CD14-positive monocyte (primary cell): Measurements from ENCODE around the gene COA6. TPM values are rescaled to one million over a fixed set of nuclear protein-coding genes. Genes with fewer than 3 reads are reported as not detected.

Experiments
- DNase-seq, 3 donors: peaks; one replicate each; pipeline ENCODE4 v3.0.0-alpha.2; 2011 to 2022
- H2AFZ ChIP-seq: 2 replicates; pipeline ENCODE4 v1.6.0; 2012; ENCODE audit warnings: mild to moderate bottlenecking, low read depth, low read length, inconsistent platforms; ENCODE audit not compliant: insufficient read depth, poor library complexity, severe bottlenecking
- H3K27ac ChIP-seq, 2 donors: 1 replicate in 1 of 2; 2 replicates in 1 of 2; pipeline ENCODE4 v1.5.1; 2012 to 2013; ENCODE audit warnings: low read length in 2 of 2, control low read depth in 1 of 2, inconsistent platforms in 1 of 2, low read depth in 1 of 2, mild to moderate bottlenecking in 1 of 2
- H3K27me3 ChIP-seq, 2 donors: one replicate each; pipeline versions ENCODE4 v1.6.0 to v1.6.1; 2011 to 2013; ENCODE audit warnings: low read length in 2 of 2; ENCODE audit not compliant: control insufficient read depth in 2 of 2, insufficient read depth in 2 of 2
- H3K36me3 ChIP-seq, 2 donors: replicated peaks in 1 of 2; 1 replicate in 1 of 2; 2 replicates in 1 of 2; pipeline versions ENCODE4 v1.5.1 to v1.6.1; 2012 to 2013; ENCODE audit warnings: low read length in 2 of 2, control low read depth in 1 of 2, inconsistent platforms in 1 of 2, mild to moderate bottlenecking in 1 of 2; ENCODE audit not compliant: insufficient read depth in 2 of 2, control insufficient read depth in 1 of 2
- H3K4me1 ChIP-seq, 2 donors: 1 replicate in 1 of 2; 2 replicates in 1 of 2; pipeline versions ENCODE4 v1.5.1 to v1.6.1; 2012 to 2013; ENCODE audit warnings: low read length in 2 of 2, control low read depth in 1 of 2, inconsistent platforms in 1 of 2, mild to moderate bottlenecking in 1 of 2, moderate library complexity in 1 of 2; ENCODE audit not compliant: insufficient read depth in 2 of 2, control insufficient read depth in 1 of 2
- H3K4me2 ChIP-seq: replicated peaks from 2 replicates; pipeline ENCODE3; 2012; ENCODE audit warnings: low read length, moderate library complexity, mild to moderate bottlenecking; ENCODE audit not compliant: poor library complexity, severe bottlenecking; ENCODE audit errors: extremely low read depth
- H3K4me3 ChIP-seq, 3 experiments: fragments of 200-600 bp in 1 of 3; sonication (generic) in 1 of 3; replicated peaks in 1 of 3; 1 replicate in 2 of 3; 2 replicates in 1 of 3; pipeline ENCODE4 v1.5.1; 2011 to 2013; ENCODE audit warnings: low read length in 3 of 3, mild to moderate bottlenecking in 3 of 3, control low read depth in 2 of 3, low read depth in 2 of 3, inconsistent platforms in 1 of 3, moderate library complexity in 1 of 3
- H3K79me2 ChIP-seq: 2 replicates; pipeline ENCODE4 v1.6.0; 2012; ENCODE audit warnings: mild to moderate bottlenecking, control low read depth, inconsistent platforms, low read length, moderate library complexity; ENCODE audit not compliant: insufficient read depth
- H3K9ac ChIP-seq: 2 replicates; pipeline ENCODE4 v1.6.0; 2017; ENCODE audit warnings: low read length, mild to moderate bottlenecking; ENCODE audit not compliant: insufficient read depth, poor library complexity, severe bottlenecking
- H3K9me3 ChIP-seq, 2 donors: replicated peaks in 1 of 2; 1 replicate in 1 of 2; 2 replicates in 1 of 2; pipeline versions ENCODE4 v1.5.1 to v1.6.1; 2012 to 2013; ENCODE audit warnings: low read length in 2 of 2, control low read depth in 1 of 2; ENCODE audit not compliant: control insufficient read depth in 1 of 2, insufficient read depth in 1 of 2
- H4K20me1 ChIP-seq: 2 replicates; pipeline ENCODE4 v1.6.0; 2012; ENCODE audit warnings: mild to moderate bottlenecking, low read length, control low read depth, moderate library complexity; ENCODE audit not compliant: insufficient read depth
- H3K27ac Mint-ChIP-seq, 7 donors: one replicate each; pipeline ENCODE4 v1.8.0; 2020; ENCODE audit warnings: mild to moderate bottlenecking in 7 of 7, mixed read lengths in 7 of 7, moderate library complexity in 6 of 7, inconsistent platforms in 2 of 7
- H3K27me3 Mint-ChIP-seq, 3 donors: one replicate each; pipeline ENCODE4 v1.8.0; 2021 to 2022; ENCODE audit warnings: low read depth in 3 of 3, mild to moderate bottlenecking in 3 of 3, mixed read lengths in 3 of 3, moderate library complexity in 3 of 3, inconsistent platforms in 1 of 3
- H3K36me3 Mint-ChIP-seq, 2 donors: one replicate each; pipeline ENCODE4 v1.8.0; 2020; ENCODE audit warnings: mixed read lengths in 2 of 2, inconsistent platforms in 1 of 2, mild to moderate bottlenecking in 1 of 2
- H3K4me1 Mint-ChIP-seq: one replicate; pipeline ENCODE4 v1.8.0; 2020; ENCODE audit warnings: mild to moderate bottlenecking, mixed read lengths
- H3K4me3 Mint-ChIP-seq, 2 donors: one replicate each; pipeline ENCODE4 v1.8.0; 2020; ENCODE audit warnings: mild to moderate bottlenecking in 2 of 2, mixed read lengths in 2 of 2, moderate library complexity in 1 of 2
- H3K9me3 Mint-ChIP-seq, 7 donors: one replicate each; pipeline ENCODE4 v1.8.0; 2020 to 2022; ENCODE audit warnings: mixed read lengths in 7 of 7, mild to moderate bottlenecking in 6 of 7, moderate library complexity in 6 of 7, inconsistent platforms in 2 of 7
- WGBS: methylation state at CpG from one replicate; pipeline ENCODE4 v1.1.5; 2013; ENCODE audit warnings: missing lambda C conversion rate; ENCODE audit not compliant: insufficient coverage; 5-methylcytosine and 5-hydroxymethylcytosine counted together
- intact Hi-C, 2 donors: fragments of 100-400 bp; cut with micrococcal nuclease; formaldehyde crosslinking; loops; one replicate each; pipeline versions ENCODE4 v1.15.0 to v1.15.1; 2023
- polyA plus RNA-seq, 3 donors: library from polyadenylated mRNA; depleted of rRNA in 1 of 3; unstranded in 2 of 3; stranded (reverse) in 1 of 3; fragments of 300-500 nt in 2 of 3; fragments of >200 nt in 1 of 3; fragmentation: Illumina TruSeq in 2 of 3; gene quantifications; 1 replicate in 2 of 3; 2 replicates in 1 of 3; pipeline ENCODE4 v1.2.3, GENCODE V29; 2012 to 2021
- TF ChIP-seq, protein P1 (sequence below): fragments of 200-600 bp; IDR thresholded peaks from one replicate; pipeline ENCODE4 v1.8.0; 2022; ENCODE audit warnings: antibody characterized with exemption, mild to moderate bottlenecking

Gene COA6
- polyA plus RNA-seq, 3 donors, result 7.2 to 55.5 (median 46.3) TPM

DNA sequence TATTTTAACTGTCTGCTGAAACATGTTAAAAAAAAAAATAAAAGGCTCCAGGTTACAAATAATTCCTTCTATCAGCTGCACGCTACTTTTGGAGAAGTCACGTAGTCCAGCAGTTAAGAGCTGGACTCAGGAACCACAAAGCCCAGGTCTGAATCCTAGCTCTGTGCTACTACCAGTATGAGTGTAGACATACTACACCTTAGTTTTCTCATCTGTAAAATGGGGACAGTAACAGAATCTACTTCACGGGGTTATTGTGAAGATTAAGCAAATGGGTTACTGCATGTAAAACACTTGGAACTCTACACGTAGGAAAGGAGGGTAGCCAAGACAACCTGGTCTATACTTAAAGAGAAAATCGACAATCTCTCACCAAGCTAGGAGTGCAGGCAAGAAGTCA lies 57.4 kb downstream of the COA6 start:
- Mint-ChIP-seq H3K4me1 (peaks cover 14% of the 10 kb centered on the region), H3K36me3 (peaks cover 54% of the 10 kb centered on the region in 2 donors), H3K4me3 (no peak overlapping the region), H3K9me3 (no peaks in the 10 kb centered on the region), H3K27me3 (no peaks in the 10 kb centered on the region), H3K27ac (peak overlapping the region in 1 of 7 donors; percentile 4)
- Histone ChIP-seq H3K4me2 (no peak overlapping the region), H4K20me1 (no peaks in the 10 kb centered on the region), H3K27me3 (no peaks in the 10 kb centered on the region), H3K27ac (no peak overlapping the region), H3K9ac (no peak overlapping the region), H3K4me3 (no peak overlapping the region), H3K4me1 (peaks cover 5 to 10% of the 10 kb centered on the region in 2 donors), H3K79me2 (no peaks in the 10 kb centered on the region), H3K36me3 (peaks cover 25 to 56% of the 10 kb centered on the region in 2 donors), H2AFZ (no peak overlapping the region), H3K9me3 (no peaks in the 10 kb centered on the region)
- TF ChIP-seq, protein P1, sequence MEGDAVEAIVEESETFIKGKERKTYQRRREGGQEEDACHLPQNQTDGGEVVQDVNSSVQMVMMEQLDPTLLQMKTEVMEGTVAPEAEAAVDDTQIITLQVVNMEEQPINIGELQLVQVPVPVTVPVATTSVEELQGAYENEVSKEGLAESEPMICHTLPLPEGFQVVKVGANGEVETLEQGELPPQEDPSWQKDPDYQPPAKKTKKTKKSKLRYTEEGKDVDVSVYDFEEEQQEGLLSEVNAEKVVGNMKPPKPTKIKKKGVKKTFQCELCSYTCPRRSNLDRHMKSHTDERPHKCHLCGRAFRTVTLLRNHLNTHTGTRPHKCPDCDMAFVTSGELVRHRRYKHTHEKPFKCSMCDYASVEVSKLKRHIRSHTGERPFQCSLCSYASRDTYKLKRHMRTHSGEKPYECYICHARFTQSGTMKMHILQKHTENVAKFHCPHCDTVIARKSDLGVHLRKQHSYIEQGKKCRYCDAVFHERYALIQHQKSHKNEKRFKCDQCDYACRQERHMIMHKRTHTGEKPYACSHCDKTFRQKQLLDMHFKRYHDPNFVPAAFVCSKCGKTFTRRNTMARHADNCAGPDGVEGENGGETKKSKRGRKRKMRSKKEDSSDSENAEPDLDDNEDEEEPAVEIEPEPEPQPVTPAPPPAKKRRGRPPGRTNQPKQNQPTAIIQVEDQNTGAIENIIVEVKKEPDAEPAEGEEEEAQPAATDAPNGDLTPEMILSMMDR, result no peak
- WGBS, result no CpG with 5 or more reads among the region's 5 CpGs
- intact Hi-C loops, result no loop called here
- no peak for DNase-seq

DNA sequence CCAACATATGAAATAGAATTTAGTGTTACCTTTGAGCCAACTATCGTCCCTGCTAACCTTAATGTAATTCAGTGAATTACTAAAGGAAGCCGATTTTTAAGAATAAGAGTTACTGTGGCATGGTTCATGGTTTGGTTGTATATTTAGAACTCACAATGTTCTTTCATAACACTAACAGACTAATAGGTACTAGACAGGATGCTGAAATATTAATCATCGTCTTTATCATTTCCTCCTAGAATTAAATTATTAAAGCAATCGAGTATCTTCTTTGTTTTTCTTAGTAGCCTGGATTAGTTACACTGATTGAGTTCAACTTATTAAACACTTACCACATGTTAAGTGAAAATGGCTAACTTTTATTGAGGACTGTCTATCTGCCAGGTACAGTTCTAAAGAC lies 58.0 kb downstream of the COA6 start:
- H3K36me3 Mint-ChIP-seq, result peaks cover 53 to 54% of the 10 kb centered on the region in 2 donors
- no peaks in the 10 kb centered on the region for H3K27me3 Mint-ChIP-seq
- no peaks in the 10 kb centered on the region for H3K27me3 ChIP-seq
- H3K36me3 ChIP-seq, result peaks cover 23 to 61% of the 10 kb centered on the region in 2 donors
- H4K20me1 ChIP-seq, result no peaks in the 10 kb centered on the region
- no peak overlapping the region for H3K9ac ChIP-seq
- H3K4me1 ChIP-seq, result peaks cover 5 to 10% of the 10 kb centered on the region in 2 donors
- H2AFZ ChIP-seq, result no peak overlapping the region
- H3K9me3 Mint-ChIP-seq, result no peaks in the 10 kb centered on the region
- no peak overlapping the region for H3K27ac ChIP-seq
- no peak overlapping the region for H3K4me3 Mint-ChIP-seq
- H3K79me2 ChIP-seq, result no peaks in the 10 kb centered on the region
- TF ChIP-seq, protein P1, result no peak
- no CpG with 5 or more reads among the region's 4 CpGs for WGBS
- no peak overlapping the region for H3K4me3 ChIP-seq
- no peaks in the 10 kb centered on the region for H3K9me3 ChIP-seq
- H3K4me1 Mint-ChIP-seq, result peaks cover 14% of the 10 kb centered on the region
- no peak overlapping the region for H3K4me2 ChIP-seq
- no peak overlapping the region for H3K27ac Mint-ChIP-seq
- intact Hi-C loops, result no loop called here
- DNase-seq, result no peak
